ENCODE data around the gene CBLB.

Gene CBLB

DNA sequence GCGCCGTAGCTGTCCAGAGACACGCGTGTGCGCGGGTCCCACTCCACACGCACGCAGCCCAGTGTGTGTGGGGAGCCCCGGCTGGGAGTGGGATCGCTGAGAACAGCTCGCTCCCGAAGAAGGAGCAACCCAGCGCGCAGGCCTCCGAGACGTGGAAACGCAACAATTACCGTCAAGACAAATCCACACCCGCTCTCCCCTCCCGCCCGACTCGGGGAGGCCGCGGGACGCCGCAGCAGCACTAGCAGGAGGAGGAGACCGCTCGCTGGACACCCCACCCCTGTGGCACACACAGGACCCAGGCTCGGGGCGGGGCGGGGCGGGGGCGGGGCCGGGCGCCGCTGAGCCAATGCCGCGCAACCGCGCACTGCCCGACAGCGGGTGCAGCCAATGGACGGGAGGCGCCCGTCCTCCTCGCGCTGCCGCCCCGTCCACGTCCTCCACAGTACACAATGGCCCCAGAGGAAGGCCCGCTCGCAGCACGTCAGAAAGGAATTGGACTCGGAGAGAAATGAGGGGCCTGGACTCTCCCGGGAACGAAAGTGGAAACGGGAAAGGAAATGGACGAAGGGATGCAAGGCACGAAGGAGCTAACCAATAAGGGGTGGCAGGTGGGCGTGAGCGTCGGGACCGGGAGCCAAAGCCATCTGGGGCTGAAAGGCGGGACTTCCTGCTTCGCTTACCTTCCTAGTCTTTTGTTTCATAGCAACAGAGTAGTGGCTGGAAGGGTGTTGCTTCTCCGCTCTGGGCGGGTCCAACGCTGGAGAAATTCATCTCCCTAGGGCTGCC, at the start of gene CBLB:
CBLB (minus strand) TSS at position 271 of the 789 bp plus-strand sequence. CDS start 1,435 bp downstream, outside the sequence.
- peak; percentile 98 for DNase-seq

DNA sequence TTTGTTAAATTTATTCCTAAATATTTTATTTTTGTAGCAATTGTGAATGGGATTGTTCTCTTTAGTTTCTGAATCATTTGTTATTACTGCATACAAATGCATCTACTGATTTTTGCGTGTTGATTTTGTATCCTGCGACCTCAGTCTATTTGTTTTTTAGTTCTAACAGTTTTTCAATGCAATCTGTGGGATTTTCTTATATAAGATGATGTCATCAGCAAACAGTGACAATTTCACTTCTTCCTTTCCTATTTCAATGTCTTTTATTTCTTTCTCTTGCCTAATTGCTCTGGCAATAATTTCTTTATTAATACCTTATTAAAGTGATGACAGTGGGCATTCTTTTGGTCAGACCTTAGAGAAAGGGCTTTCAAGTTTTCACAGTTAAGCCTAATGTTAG, 48.0 kb upstream of the CBLB start:
- DNase-seq: no peak

GRCh38 chr3:105915524-105915923, 46.7 kb upstream of the CBLB start:
- no peak for DNase-seq

DNA sequence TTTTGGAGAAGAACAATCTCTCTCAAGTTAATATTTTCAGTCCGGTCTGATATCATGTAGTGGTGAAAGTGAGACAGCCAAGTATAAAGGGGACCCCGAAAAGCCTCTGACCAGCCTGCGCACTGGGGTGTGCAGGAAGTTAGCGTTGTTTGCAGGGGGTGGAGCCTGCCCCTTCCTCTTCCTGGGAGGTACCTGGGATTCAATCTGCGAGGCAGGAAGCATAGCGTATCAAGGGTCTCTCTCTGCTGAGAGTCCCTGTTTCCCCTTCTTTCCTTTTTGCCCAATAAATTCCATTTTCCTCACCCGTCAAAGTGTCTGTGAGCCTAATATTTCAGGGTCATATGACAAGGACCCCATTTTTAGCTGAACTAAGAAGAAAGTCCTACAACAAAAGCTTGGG, 44.8 kb upstream of the CBLB start:
- no peak for DNase-seq

- no peak for DNase-seq
Measured at GRCh38 chr3:105912891-105913290, 44.1 kb upstream of the CBLB start.

- no peak for DNase-seq
Measured at GRCh38 chr3:105911496-105911895, 42.7 kb upstream of the CBLB start.

DNA sequence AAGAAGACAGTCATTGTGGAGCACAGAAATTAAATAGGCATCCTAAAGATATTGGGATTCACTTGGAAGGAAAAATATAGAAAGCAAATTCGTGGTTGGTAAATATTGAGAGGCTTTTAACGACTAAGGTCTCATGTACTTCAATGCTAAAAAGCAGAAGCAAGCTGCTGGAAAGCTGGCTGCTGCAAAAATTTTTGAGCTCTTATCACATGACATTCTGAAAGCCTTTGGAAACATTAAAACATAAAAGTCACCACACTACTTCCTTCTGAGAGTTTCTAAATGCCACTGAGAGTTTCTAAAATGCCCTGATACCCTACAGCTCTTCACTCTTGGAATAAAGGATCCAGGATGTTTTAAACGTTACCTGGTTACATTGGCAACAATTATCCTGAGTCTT, 39.0 kb upstream of the CBLB start:
- DNase-seq: peak; percentile 34

GRCh38 chr3:105906836-105907235, 38.0 kb upstream of the CBLB start:
- no peak for DNase-seq

GRCh38 chr3:105906345-105906744, 37.5 kb upstream of the CBLB start:
- DNase-seq: no peak

DNA sequence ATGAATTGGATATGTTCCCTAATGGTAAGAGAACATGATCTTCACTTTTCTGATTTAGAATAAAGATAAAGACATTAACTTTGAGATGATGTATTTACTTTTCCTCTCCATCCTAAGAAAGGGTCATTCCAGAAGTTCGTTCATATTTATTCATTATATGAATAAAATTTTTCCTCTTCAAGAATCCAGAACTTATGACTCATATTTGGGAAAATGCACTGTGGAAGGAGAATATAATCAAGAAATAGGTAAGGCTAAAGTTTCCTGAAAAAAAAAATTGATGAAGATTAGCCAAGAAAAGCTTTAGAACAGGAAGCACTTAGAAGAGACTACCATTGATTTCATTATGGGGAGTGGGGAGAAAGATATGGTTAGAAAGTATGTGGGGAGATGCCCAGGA, 36.5 kb upstream of the CBLB start:
- no peak for DNase-seq

DNA sequence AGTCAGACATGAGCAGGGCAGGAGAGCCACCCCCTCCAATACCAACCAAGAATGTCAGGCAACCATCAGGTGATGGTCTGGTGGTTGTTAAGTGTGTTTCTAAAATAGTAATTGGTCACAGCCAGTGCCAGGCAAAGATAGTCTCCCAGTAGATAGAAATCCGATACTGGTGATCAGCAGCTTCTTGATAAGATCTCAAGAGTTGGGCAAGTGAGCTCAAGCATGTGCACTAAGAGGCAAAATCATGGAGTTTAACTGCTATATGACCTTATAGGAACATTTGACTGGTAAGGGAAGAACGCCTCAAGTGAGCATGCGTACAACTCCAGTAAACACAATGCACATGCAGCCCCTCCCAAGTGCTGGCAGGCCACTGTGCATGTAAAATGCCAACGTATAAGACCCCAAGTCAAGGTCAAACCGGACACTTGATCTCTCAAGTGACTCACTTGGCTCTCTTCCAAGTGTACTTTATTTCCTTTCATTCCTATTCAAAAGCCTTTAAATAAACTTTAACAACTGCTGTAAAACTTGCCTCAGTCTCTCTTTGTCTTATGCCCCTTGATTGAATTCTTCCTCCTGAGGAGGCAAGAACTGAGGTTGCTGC, 36.0 kb upstream of the CBLB start:
- DNase-seq: peak; percentile 65

GRCh38 chr3:105904251-105904650, 35.4 kb upstream of the CBLB start:
- no peak for DNase-seq

DNA sequence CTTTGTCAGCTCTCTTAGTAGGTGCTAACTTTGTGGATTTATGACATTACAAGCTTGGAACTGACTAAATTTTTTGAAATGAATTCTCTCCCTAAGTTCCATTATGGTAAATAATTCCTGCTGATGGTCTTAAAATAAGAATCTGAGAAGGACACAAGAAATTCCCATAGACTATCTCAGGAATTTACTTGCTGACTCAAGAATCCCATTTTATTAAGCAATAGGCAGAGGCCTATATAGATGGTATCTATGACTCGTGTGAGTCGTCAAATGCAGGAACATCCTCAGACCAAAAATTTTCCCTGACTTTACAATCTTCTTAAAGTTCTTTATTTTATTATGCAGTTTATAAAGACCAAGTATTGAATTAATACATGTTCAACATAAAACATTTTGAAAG, 30.7 kb upstream of the CBLB start:
- no peak for DNase-seq

DNA sequence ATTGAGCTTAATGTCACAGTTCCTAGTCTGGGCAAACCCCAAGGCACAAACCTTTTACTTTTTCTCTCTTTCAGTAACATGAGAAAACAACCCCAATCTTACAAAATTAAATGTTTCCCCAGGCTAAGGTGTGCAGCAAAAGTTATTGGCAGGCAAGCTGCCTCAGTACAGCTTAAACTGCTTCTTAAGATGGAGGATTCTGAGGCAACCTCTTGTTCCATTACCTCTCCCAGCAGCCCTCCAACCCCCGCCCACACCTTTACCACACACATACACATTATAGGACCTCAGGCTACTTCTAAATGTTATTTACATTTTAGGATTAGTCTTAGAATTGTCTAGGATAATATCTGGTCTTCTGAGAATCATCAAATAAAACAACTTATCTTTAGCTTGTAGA, 22.3 kb upstream of the CBLB start:
- DNase-seq: no peak

- DNase-seq: no peak
Measured at GRCh38 chr3:105888621-105889579, 20.1 kb upstream of the CBLB start.

GRCh38 chr3:105885256-105885655, 16.4 kb upstream of the CBLB start:
- no peak for DNase-seq

- DNase-seq: no peak
Measured at GRCh38 chr3:105883798-105884377, 15.1 kb upstream of the CBLB start.

DNA sequence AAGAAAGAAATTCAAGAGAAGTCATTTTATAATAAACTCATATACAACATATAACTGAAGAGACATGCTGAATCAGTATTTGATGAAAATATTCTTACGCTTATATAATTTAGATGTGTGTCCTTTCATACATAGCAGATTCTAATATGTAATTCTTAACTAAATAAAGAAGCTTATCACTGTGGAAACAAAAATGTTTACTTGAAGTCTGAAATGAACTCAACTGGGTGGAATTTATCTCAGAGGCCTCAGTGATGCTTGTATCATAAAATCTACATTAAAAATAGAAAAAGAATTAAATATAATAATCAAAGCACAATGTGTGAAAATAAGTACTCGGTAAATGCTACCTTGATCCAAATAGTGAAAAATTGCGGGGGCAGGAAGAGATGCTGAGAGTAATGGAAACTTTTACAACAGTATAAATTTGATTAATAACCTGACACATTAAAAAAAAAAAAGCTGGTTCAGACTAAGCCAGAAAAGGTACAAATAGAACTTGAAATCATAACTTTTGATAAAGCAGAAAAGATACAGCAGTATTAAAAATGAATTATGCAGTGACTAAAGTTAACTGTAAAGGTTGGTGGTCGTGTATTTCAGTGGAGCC, 12.0 kb upstream of the CBLB start:
- DNase-seq: no peak

GRCh38 chr3:105878061-105878460, 9.2 kb upstream of the CBLB start:
- no peak for DNase-seq

DNA sequence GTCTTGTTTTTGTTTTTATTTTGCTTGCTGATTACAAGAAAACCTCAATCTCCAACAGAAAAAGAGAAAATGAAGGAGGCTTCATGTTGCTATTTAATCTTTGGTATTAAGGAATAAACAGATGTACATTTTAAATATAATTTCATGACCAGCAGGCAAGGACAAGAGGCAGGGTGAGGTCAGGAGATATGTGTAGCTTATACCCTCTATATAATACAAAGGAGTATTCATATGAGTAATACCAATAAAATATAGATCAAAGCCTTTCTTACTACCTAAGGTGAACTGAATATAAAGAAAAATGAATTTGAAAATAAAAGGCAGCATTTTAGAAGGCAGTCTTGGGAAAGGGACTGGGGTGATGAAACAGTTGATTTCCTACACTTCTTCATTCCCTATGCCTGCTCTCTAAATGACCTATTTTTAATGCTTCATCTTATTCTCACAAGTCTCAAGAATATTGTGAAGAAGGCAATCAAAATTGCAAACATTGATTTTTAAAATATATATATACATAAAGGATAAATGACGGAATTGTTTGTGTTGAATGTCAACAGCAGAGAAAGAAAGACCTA, 8.6 kb upstream of the CBLB start:
- no peak for DNase-seq

- no peak for DNase-seq
Measured at GRCh38 chr3:105876780-105877327, 8.0 kb upstream of the CBLB start.

All from DMS79 treated with DMSO at 0.1 percent for 48 hours (cell line).